HG03108 (cell line): ENCODE results near the gene LRRC8E.

ENCODE experiments used
- ATAC-seq: cut with Tn5 transposase; IDR thresholded peaks from one replicate; pipeline ENCODE4 v1.9.1; 2021; ENCODE audit warnings: moderate library complexity; ENCODE audit not compliant: unreplicated experiment

LRRC8E gene

GRCh38 chr19:7918615-7919421 lies 30.5 kb downstream of the LRRC8E start:
- ATAC-seq: no peak

GRCh38 chr19:7919610-7920518 lies 31.6 kb downstream of the LRRC8E start, which contains the start of gene SNAPC2:
Gene SNAPC2 (plus strand): TSS chr19:7920338. CDS start chr19:7920367, 29 bp downstream.
- peak; percentile 47 for ATAC-seq

GRCh38 chr19:7920519-7921301 lies 32.4 kb downstream of the LRRC8E start:
- ATAC-seq: peak; percentile 32

- ATAC-seq: no peak
Measured at GRCh38 chr19:7921302-7921966, 33.1 kb downstream of the LRRC8E start.

GRCh38 chr19:7921967-7922835 lies 33.9 kb downstream of the LRRC8E start:
- ATAC-seq: no peak

- no peak for ATAC-seq
Measured at GRCh38 chr19:7922836-7923195, 34.5 kb downstream of the LRRC8E start.

GRCh38 chr19:7923295-7924191 lies 35.2 kb downstream of the LRRC8E start:
- no peak for ATAC-seq

GRCh38 chr19:7924241-7924640 lies 35.9 kb downstream of the LRRC8E start:
- no peak for ATAC-seq

- no peak for ATAC-seq
Measured at GRCh38 chr19:7924651-7925170, 36.4 kb downstream of the LRRC8E start.

GRCh38 chr19:7925171-7925851 lies 37.0 kb downstream of the LRRC8E start:
- no peak for ATAC-seq

GRCh38 chr19:7926021-7926726 lies 37.9 kb downstream of the LRRC8E start, which contains the start of gene CTXN1:
Gene CTXN1 (minus strand): TSS chr19:7926135. CDS start chr19:7925538, 597 bp downstream.
- ATAC-seq: no peak

- ATAC-seq: no peak
Measured at GRCh38 chr19:7926727-7927604, 38.7 kb downstream of the LRRC8E start.

- ATAC-seq: no peak
Measured at GRCh38 chr19:7927605-7928333, 39.5 kb downstream of the LRRC8E start.

GRCh38 chr19:7928334-7928706 lies 40.0 kb downstream of the LRRC8E start:
- no peak for ATAC-seq
